Endothelial cell of umbilical vein (primary cell): ENCODE measurements around the gene RHOC. TPM values are rescaled to one million over a fixed set of nuclear protein-coding genes. Genes with fewer than 3 reads are reported as not detected.

Source experiments
- BruUV-seq: library from RNA; stranded (reverse); fragments of 400-500 nt; replicated peaks from 2 replicates; lab custom pipeline; 2021; lab: Mats Ljungman, UMichigan
- CTCF ChIA-PET: fragments of 300-600, 350-600 bp; sonication (Branson Sonifier 250); formaldehyde crosslinking; loops from one replicate; lab custom pipeline; 2021; ENCODE audit warnings: antibody characterized with exemption, inconsistent platforms; lab: Charles Lee
- POLR2A ChIA-PET: fragments of 300-600, 350-600 bp; sonication (Branson Sonifier 250); formaldehyde crosslinking; loops from one replicate; lab custom pipeline; 2021; ENCODE audit warnings: antibody characterized with exemption, inconsistent platforms; lab: Charles Lee
- DNase-seq: peaks from one replicate; pipeline ENCODE4 v3.0.0-alpha.2; 2011; ENCODE audit warnings: low read depth, low spot score
- FAIRE-seq: peaks from 2 replicates; lab custom pipeline; 2011; peaks lifted over from hg19 to GRCh38; lab: Jason Lieb, UNC
- H2AFZ ChIP-seq: 2 replicates; pipeline ENCODE4 v1.6.0; 2012; ENCODE audit warnings: low read depth, low read length, control low read depth, inconsistent platforms
- H3K27ac ChIP-seq: 2 replicates; pipeline ENCODE4 v1.5.1; 2011; ENCODE audit warnings: low read depth, mild to moderate bottlenecking, control low read depth, low read length, moderate library complexity; ENCODE audit not compliant: insufficient read depth
- H3K27me3 ChIP-seq, 2 experiments: 2 replicates each; pipeline versions ENCODE4 v1.6.0 to v1.6.1; 2011; ENCODE audit warnings: low read length in 2 of 2, mixed read lengths in 1 of 2; ENCODE audit not compliant: control insufficient read depth in 2 of 2, insufficient read depth in 2 of 2
- H3K36me3 ChIP-seq, 2 experiments: 2 replicates in 1 of 2; 3 replicates in 1 of 2; pipeline ENCODE4 v1.5.1; 2011; ENCODE audit warnings: low read length in 2 of 2, mild to moderate bottlenecking in 1 of 2, moderate library complexity in 1 of 2; ENCODE audit not compliant: control insufficient read depth in 2 of 2, insufficient read depth in 2 of 2; ENCODE audit errors: extremely low read depth in 1 of 2
- H3K4me1 ChIP-seq: 3 replicates; pipeline ENCODE4 v1.5.1; 2011; ENCODE audit warnings: mild to moderate bottlenecking, low read length; ENCODE audit not compliant: control insufficient read depth, insufficient read depth; ENCODE audit errors: extremely low read depth
- H3K4me2 ChIP-seq: 2 replicates; pipeline ENCODE4 v1.6.1; 2011; ENCODE audit warnings: low read length, control low read depth, mixed read lengths; ENCODE audit not compliant: insufficient read depth
- H3K4me3 ChIP-seq, 3 experiments: fragments of 200-600 bp in 1 of 3; sonication (generic), shearing (Covaris generic) in 1 of 3; replicated peaks in 1 of 3; 2 replicates each; pipeline ENCODE4 v1.5.1; 2011 to 2016; ENCODE audit warnings: control low read depth in 3 of 3, low read length in 3 of 3, mild to moderate bottlenecking in 2 of 3, inconsistent platforms in 1 of 3, low read depth in 1 of 3, moderate library complexity in 1 of 3; ENCODE audit not compliant: insufficient read depth in 1 of 3
- H3K79me2 ChIP-seq: 2 replicates; pipeline ENCODE4 v1.6.0; 2012; ENCODE audit warnings: low read length, inconsistent platforms; ENCODE audit not compliant: control insufficient read depth, insufficient read depth
- H3K9ac ChIP-seq: replicated peaks from 2 replicates; pipeline ENCODE3; 2011; ENCODE audit warnings: low read length, control low read depth; ENCODE audit not compliant: insufficient read depth; ENCODE audit errors: extremely low read depth
- H3K9me1 ChIP-seq: replicated peaks from 3 replicates; pipeline ENCODE4 v1.6.0; 2011; ENCODE audit warnings: mild to moderate bottlenecking, low read length; ENCODE audit not compliant: control insufficient read depth, insufficient read depth; ENCODE audit errors: extremely low read depth
- H3K9me3 ChIP-seq: replicated peaks from 2 replicates; pipeline ENCODE4 v1.5.1; 2012; ENCODE audit warnings: low read length, inconsistent platforms; ENCODE audit not compliant: control insufficient read depth, insufficient read depth
- H4K20me1 ChIP-seq: replicated peaks from 2 replicates; pipeline ENCODE3; 2011; ENCODE audit warnings: mild to moderate bottlenecking, low read length; ENCODE audit not compliant: control insufficient read depth, insufficient read depth; ENCODE audit errors: extremely low read depth
- EZH2 ChIP-seq: IDR thresholded peaks from 2 replicates; pipeline ENCODE4 v1.6.1; 2012; ENCODE audit warnings: borderline replicate concordance, low read depth, mild to moderate bottlenecking, moderate library complexity, low read length, inconsistent platforms; ENCODE audit not compliant: severe bottlenecking
- FOS ChIP-seq: IDR thresholded peaks from 2 replicates; pipeline ENCODE4 v1.6.1; 2011; ENCODE audit warnings: mild to moderate bottlenecking, low read length, moderate library complexity, borderline replicate concordance; ENCODE audit not compliant: insufficient read depth
- GATA2 ChIP-seq: IDR thresholded peaks from 2 replicates; pipeline ENCODE4 v1.7.0; 2011; ENCODE audit warnings: low read depth, mild to moderate bottlenecking, moderate library complexity, mixed read lengths, low read length; ENCODE audit not compliant: insufficient read length, insufficient read depth
- JUN ChIP-seq: IDR thresholded peaks from 2 replicates; pipeline ENCODE4 v1.6.1; 2011; ENCODE audit warnings: borderline replicate concordance, low read depth; ENCODE audit not compliant: insufficient read length, insufficient read depth
- MYC ChIP-seq: IDR thresholded peaks from one replicate; pipeline ENCODE4 v1.6.1; 2011; ENCODE audit warnings: mild to moderate bottlenecking, low read depth, low read length
- POLR2A ChIP-seq: IDR thresholded peaks from 2 replicates; pipeline ENCODE4 v1.6.1; 2012; ENCODE audit warnings: low read depth, mild to moderate bottlenecking, control low read depth, low read length
- POLR2AphosphoS5 ChIP-seq: IDR thresholded peaks from 2 replicates; pipeline ENCODE4 v1.6.1; 2012; ENCODE audit warnings: low read depth, mild to moderate bottlenecking, control low read depth, low read length, moderate library complexity; ENCODE audit not compliant: insufficient read depth
- dilution Hi-C: fragments of 300-500 bp; cut with MboI; formaldehyde crosslinking; loops from one replicate; pipeline ENCODE4 v1.15.0; 2019; ENCODE audit warnings: low sequenced_read_pairs; ENCODE audit not compliant: extremely low pct_ligation_motif_present
- intact Hi-C: fragments of 100-400 bp; cut with micrococcal nuclease; formaldehyde crosslinking; loops from one replicate; pipeline ENCODE4 v1.10.0; 2022
- polyA plus RNA-seq, 4 experiments: library from polyadenylated mRNA; depleted of rRNA in 3 of 4; stranded (reverse) in 3 of 4; unstranded in 1 of 4; fragments of >200 nt; gene quantifications; 2 replicates each; pipeline versions ENCODE4 v1.2.1 to v1.2.3, GENCODE V29; 2011 to 2012; ENCODE audit warnings: missing spikeins in 1 of 4
- total RNA-seq: library from RNA; stranded (reverse); gene quantifications from 2 replicates; pipeline ENCODE4 v1.2.3, GENCODE V29; 2021
- TF ChIP-seq, protein P1 (sequence below): IDR thresholded peaks from 2 replicates; pipeline ENCODE4 v1.6.1; 2011; ENCODE audit not compliant: insufficient read depth, insufficient read length
- TF ChIP-seq, protein P2 (sequence below), 2 donors: IDR thresholded peaks; 1 replicate in 1 of 2; 2 replicates in 1 of 2; pipeline ENCODE4 v1.5.1; 2011; ENCODE audit warnings: low read length in 2 of 2, mild to moderate bottlenecking in 2 of 2, moderate library complexity in 2 of 2, control low read depth in 1 of 2, inconsistent platforms in 1 of 2, low read depth in 1 of 2; ENCODE audit not compliant: insufficient read depth in 1 of 2; ENCODE audit errors: extremely low read depth in 1 of 2

The RHOC gene
- total and polyA plus RNA-seq, 2 donors (not counting 3 experiments of a cell fraction or from before 2014, with no cell fraction given): 699 to 1,244 TPM

DNA sequence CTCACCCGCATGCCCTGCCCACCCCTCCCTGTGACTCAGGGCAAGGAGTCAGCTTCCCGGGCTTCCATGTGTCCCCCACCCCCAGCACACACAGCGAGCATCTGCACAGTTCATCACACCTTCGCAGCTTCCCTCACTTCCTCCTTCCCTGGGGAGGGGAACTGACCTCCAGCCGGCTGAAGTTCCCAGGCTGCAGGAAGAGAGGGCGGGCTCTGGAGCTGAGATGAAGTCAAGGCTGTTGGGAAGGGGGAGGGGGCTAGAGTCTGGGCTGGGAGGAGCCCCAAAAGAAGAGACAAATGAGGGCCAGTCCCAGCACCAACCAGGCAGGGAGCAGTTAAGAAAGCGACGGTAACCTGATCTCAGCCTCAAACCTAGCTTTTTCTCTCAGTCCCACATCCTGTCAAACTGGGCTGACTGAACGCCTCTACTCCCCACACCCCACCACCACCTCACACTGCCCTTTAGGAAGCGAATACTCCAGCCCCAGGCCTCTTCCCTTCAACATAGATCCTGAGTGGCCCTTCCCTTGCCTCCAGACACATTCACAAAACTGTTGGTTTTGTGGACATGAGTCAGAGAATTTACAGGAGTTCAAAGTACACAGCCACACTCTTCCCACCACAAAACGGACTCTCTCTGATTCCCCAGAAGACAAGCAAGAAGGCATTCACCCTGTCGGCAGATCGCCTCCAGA is 1.8 kb downstream of the RHOC start:
- Histone ChIP-seq H3K9me1 (no peaks in the 10 kb centered on the region), H3K9me3 (no peaks in the 10 kb centered on the region), H3K4me3 (peak overlapping the region; percentile 81 to 90 (median 89)), H3K79me2 (peaks cover 48% of the 10 kb centered on the region), H3K27me3 (no peaks in the 10 kb centered on the region), H3K4me1 (peaks cover 60% of the 10 kb centered on the region), H4K20me1 (no peaks in the 10 kb centered on the region), H3K27ac (peak overlapping the region; percentile 88), H3K9ac (peak overlapping the region; percentile 96), H2AFZ (no peak overlapping the region), H3K36me3 (peaks cover 12 to 14% of the 10 kb centered on the region in 2 experiments), H3K4me2 (peak overlapping the region; percentile 83)
- peak; percentile 100 for FAIRE-seq
- intact Hi-C loops (loop anchor here (1.0 to 5.0 kb wide), 5 partner anchors 31 to 1052 kb away; partner anchors contain the start of genes CAPZA1, MOV10, PHTF1 and ST7L), dilution Hi-C loops (no loop called here)
- ChIA-PET POLR2A (interaction anchor here (0.6 to 2.2 kb wide), 7 partner anchors 10 to 1098 kb away, joined by 3 to 19 read pairs (median 4); partner anchors contain the start of genes MOV10 and PPM1J), CTCF (interaction anchor here (0.7 to 2.5 kb wide), 9 partner anchors 10 to 406 kb away, joined by 3 to 15 read pairs (median 4); partner anchors contain the start of genes LRIG2, MOV10 and PPM1J)
- peak; percentile 97 for DNase-seq
- BruUV-seq: no TSS peak
- TF ChIP-seq POLR2A (peak; percentile 97), GATA2 (peak; percentile 33), JUN (peak; percentile 22), FOS (peak; percentile 88), POLR2AphosphoS5 (peak; percentile 89), MYC (no peak), EZH2 (no peak)
- TF ChIP-seq, protein P1, sequence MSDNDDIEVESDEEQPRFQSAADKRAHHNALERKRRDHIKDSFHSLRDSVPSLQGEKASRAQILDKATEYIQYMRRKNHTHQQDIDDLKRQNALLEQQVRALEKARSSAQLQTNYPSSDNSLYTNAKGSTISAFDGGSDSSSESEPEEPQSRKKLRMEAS: peak; percentile 34
- TF ChIP-seq, protein P2, sequence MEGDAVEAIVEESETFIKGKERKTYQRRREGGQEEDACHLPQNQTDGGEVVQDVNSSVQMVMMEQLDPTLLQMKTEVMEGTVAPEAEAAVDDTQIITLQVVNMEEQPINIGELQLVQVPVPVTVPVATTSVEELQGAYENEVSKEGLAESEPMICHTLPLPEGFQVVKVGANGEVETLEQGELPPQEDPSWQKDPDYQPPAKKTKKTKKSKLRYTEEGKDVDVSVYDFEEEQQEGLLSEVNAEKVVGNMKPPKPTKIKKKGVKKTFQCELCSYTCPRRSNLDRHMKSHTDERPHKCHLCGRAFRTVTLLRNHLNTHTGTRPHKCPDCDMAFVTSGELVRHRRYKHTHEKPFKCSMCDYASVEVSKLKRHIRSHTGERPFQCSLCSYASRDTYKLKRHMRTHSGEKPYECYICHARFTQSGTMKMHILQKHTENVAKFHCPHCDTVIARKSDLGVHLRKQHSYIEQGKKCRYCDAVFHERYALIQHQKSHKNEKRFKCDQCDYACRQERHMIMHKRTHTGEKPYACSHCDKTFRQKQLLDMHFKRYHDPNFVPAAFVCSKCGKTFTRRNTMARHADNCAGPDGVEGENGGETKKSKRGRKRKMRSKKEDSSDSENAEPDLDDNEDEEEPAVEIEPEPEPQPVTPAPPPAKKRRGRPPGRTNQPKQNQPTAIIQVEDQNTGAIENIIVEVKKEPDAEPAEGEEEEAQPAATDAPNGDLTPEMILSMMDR (IDR thresholded peaks at IDR 0.05; ENCODE audit: extremely low read depth in 1 of 2, insufficient read depth in 1 of 2, low read depth in 1 of 2, low read length in 2 of 2): no peak
